Retinal pigment epithelial cell (primary cell): Measurements from ENCODE around the gene CST7.

Experiments used
- DNase-seq: peaks from one replicate; pipeline ENCODE4 v3.0.0-alpha.2; 2010; ENCODE audit warnings: low read depth
- H3K4me3 ChIP-seq: 2 replicates; pipeline ENCODE4 v1.5.1; 2011; ENCODE audit warnings: mild to moderate bottlenecking, low read length, control low read depth, moderate library complexity
- TF ChIP-seq, protein P1 (sequence below): conservative IDR thresholded peaks from 2 replicates; pipeline ENCODE4 v1.5.1; 2011; ENCODE audit warnings: low read depth, low read length, control low read depth, inconsistent platforms

The CST7 gene

DNA sequence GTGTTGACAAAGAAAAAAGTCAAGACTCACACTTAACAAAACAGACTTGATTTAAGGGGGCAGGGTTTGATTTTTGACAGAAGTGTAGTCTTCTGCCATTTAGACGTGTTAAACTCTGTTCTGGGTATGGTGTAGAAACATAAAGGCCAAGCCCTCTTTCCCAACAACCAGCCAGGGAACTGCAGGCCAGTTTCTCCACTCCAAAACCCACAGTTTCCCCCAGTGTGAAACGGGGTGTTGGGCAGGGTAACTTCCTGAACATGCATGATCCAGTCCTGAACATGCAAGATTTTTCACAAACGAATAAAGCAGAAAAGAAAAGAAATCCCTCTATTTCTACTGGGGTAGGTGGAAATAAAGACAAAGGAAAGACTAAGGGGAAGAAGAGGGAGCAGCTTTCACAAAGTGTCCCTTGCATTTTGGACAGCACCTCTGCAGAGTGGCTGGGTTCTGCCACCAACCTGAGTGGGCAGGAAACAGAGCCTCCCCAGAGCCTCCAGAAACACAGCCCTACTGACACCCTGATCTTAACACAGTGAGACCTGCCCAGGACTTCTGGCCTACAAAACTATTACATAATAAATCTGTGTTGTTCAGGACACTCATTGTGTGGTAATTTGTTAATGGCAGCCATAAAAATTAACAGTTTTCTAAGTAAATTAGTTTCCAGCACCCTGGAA is 36.0 kb downstream of the CST7 start:
- TF ChIP-seq, protein P1, sequence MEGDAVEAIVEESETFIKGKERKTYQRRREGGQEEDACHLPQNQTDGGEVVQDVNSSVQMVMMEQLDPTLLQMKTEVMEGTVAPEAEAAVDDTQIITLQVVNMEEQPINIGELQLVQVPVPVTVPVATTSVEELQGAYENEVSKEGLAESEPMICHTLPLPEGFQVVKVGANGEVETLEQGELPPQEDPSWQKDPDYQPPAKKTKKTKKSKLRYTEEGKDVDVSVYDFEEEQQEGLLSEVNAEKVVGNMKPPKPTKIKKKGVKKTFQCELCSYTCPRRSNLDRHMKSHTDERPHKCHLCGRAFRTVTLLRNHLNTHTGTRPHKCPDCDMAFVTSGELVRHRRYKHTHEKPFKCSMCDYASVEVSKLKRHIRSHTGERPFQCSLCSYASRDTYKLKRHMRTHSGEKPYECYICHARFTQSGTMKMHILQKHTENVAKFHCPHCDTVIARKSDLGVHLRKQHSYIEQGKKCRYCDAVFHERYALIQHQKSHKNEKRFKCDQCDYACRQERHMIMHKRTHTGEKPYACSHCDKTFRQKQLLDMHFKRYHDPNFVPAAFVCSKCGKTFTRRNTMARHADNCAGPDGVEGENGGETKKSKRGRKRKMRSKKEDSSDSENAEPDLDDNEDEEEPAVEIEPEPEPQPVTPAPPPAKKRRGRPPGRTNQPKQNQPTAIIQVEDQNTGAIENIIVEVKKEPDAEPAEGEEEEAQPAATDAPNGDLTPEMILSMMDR: no peak
- no peak for DNase-seq
- H3K4me3 ChIP-seq: no peak overlapping the region

DNA sequence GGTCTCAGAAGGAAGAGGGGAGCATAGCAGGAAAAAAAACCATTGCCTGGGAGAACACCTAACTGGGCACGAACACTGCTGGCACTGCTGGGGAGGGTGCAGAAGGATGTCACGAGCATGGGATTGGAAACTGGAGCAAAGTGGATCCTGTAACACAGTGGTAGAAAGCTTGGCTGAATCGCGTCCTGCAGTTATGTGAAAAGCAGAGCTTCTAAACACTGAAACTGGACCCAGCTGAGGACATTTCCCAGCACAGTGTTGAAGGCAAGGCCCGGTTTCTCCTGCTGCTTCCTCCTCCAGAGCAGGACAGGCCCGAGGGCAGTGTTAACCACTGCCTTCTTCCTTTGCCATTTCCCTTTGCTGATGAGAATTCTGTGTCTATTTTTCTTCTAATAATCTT is 36.7 kb downstream of the CST7 start:
- TF ChIP-seq, protein P1: no peak
- no peak for DNase-seq
- no peak overlapping the region for H3K4me3 ChIP-seq

DNA sequence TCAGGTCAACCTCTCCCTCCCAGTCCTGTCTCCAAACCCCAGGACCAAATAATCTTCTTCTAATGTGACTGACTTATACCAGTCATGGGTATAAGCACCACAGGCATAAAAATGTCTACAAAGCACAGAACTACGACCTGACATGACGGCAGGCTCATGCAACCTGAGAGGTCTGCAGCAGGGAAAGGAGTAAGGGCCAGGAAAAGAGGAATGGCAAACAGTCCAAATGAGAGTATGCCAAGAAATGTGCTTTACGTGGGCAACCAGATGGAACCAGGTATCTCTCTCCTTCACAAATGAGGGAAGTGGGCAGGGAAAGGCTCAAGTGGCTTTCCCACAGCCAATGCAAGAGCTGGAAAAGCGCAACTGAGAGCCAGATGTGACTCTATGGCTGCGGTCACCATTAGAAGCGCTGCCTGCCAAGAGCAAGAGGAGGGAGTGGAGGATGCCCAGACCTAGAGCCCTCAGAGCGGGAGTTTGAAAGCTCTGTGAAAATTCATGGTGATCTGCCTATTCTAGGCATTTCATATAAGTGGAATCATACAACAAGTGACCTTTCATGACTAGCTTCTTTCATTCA is 37.5 kb downstream of the CST7 start:
- no peak for DNase-seq
- no peak overlapping the region for H3K4me3 ChIP-seq
- TF ChIP-seq, protein P1: no peak

DNA sequence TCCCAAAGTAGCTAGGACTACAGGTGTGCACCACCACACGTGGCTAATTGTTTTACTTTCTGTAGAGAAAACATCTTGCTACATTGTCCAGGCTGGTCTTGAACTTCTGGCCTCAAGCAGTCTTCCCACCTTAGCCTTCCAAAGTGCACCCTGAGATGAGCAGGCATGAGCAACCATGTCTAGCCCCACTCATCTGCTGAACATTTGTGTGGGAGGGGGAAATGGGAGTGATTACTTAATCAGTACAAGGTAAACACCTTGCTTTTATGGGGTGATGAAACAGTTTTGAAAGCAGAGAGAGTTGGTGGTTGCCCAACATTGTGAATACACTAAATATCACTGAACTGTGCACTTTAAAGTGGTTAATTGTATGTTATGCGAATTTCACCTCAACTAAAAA is 38.2 kb downstream of the CST7 start:
- DNase-seq: no peak
- TF ChIP-seq, protein P1: no peak
- no peak overlapping the region for H3K4me3 ChIP-seq

DNA sequence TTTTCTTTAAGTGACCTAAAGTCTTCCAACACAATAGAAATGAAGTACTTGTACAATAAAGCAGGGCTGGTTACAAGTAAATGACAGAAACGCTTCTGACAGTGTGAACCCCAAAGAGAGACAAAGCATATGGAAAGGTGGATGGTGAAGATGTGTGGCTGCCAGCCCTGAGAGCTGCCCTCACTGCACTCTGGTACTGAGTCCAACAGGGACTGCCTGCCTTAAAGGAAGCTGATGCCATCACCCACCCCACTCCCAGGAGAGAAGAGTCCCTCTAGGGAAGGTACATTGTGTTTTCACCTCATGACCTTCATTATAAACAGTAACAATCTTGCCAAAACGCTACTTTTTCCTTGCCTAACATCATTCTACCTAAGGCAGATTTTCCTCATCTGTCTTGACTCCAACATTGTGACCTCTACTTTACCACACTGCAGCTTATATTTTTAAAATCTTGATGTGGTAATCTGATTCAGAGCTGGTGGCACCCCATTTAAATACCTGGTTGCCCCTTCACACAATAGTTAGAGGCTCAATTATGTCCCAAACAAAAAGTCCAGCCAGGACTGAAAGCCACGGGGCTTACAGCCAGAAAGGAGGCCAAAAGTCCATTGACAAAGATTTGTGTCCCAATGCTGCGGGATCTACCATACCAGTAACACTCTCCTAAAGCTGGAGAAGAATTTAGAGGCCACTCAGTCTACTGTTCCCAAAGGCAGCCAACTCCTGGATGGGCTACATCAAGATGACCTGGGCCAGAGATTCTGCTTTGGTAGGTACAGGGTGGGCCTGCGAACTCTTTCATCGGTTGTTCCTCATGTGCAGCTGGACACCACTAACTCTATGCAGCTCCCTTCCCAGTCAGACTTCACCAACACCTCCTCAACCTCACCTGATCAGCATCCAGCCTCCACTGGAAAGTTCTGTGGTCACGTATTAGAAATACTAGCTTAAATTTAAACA is 39.1 kb downstream of the CST7 start:
- no peak for DNase-seq
- no peak overlapping the region for H3K4me3 ChIP-seq
- TF ChIP-seq, protein P1: no peak

DNA sequence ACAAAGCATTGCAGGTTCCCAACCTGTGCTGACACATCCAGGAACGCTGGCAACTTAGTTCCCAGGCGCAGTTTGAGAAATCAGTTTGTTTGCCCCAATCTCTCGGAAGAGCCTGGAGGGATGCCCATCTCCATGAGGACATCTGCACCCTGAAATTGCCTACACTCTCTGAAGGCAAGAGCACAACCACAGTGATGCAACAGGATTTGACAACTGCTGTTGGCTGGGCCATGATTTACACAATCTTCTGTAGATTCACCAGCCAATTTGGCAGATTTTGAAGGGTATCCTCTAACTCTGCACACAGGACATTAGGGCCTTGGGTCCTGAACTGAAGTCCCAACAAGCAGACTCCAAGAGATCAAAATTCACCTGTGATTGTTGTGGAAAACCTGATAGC is 40.1 kb downstream of the CST7 start:
- no peak for DNase-seq
- TF ChIP-seq, protein P1: no peak
- H3K4me3 ChIP-seq: no peak overlapping the region
